Caco-2 (cell line): ENCODE measurements around the gene HMSD. TPM values are rescaled to one million over a fixed set of nuclear protein-coding genes. Genes with fewer than 3 reads are reported as not detected.

Experiments
- BruUV-seq: library from RNA; stranded (reverse); fragments of 400-500 nt; replicated peaks from 2 replicates; lab custom pipeline; 2021; lab: Mats Ljungman, UMichigan
- CTCF ChIA-PET: fragments of 300-600 bp; sonication (Branson Sonifier 250); formaldehyde crosslinking; loops from one replicate; lab custom pipeline; 2022; ENCODE audit warnings: antibody characterized with exemption; lab: Charles Lee
- POLR2A ChIA-PET: fragments of 300-600 bp; sonication (Branson Sonifier 250); formaldehyde crosslinking; loops from one replicate; lab custom pipeline; 2022; ENCODE audit warnings: antibody characterized with exemption; lab: Charles Lee
- DNase-seq, 2 experiments: peaks; one replicate each; pipeline versions ENCODE4 v3.0.0 to v3.0.0-alpha.2; 2020 to 2022
- H3K27me3 ChIP-seq: replicated peaks from 2 replicates; pipeline ENCODE4 v1.6.0; 2011; ENCODE audit warnings: low read length; ENCODE audit not compliant: control insufficient read depth, insufficient read depth
- H3K36me3 ChIP-seq: 2 replicates; pipeline ENCODE4 v1.5.1; 2011; ENCODE audit warnings: low read length; ENCODE audit not compliant: control insufficient read depth, insufficient read depth
- H3K4me1 ChIP-seq: fragments of 250-450 bp; sonication (Bioruptor Pico); 2 replicates; pipeline ENCODE4 v1.5.1; 2020; ENCODE audit warnings: mild to moderate bottlenecking
- H3K4me3 ChIP-seq: 2 replicates; pipeline ENCODE4 v1.5.1; 2011; ENCODE audit warnings: low read depth, mild to moderate bottlenecking, control low read depth, low read length
- H3K9me3 ChIP-seq: fragments of 250-450 bp; sonication (Bioruptor Pico); 2 replicates; pipeline ENCODE4 v1.5.1; 2020; ENCODE audit warnings: mild to moderate bottlenecking, moderate library complexity
- H3K27ac Mint-ChIP-seq: one replicate; pipeline ENCODE4 v1.8.0; 2022; ENCODE audit warnings: mixed read lengths; ENCODE audit not compliant: unreplicated experiment
- H3K27me3 Mint-ChIP-seq: one replicate; pipeline ENCODE4 v1.8.0; 2022; ENCODE audit warnings: mixed read lengths; ENCODE audit not compliant: insufficient read depth, unreplicated experiment
- H3K36me3 Mint-ChIP-seq: one replicate; pipeline ENCODE4 v1.8.0; 2022; ENCODE audit warnings: mild to moderate bottlenecking, mixed read lengths; ENCODE audit not compliant: insufficient read depth, unreplicated experiment
- H3K4me1 Mint-ChIP-seq: one replicate; pipeline ENCODE4 v1.8.0; 2022; ENCODE audit warnings: low read depth, mixed read lengths; ENCODE audit not compliant: unreplicated experiment
- H3K4me3 Mint-ChIP-seq: one replicate; pipeline ENCODE4 v1.8.0; 2022; ENCODE audit warnings: mild to moderate bottlenecking, moderate library complexity, mixed read lengths; ENCODE audit not compliant: unreplicated experiment
- H3K9me3 Mint-ChIP-seq: one replicate; pipeline ENCODE4 v1.8.0; 2022; ENCODE audit warnings: mixed read lengths; ENCODE audit not compliant: unreplicated experiment
- CTCF ChIP-seq, 2 experiments: fragments of 200-600 bp in 1 of 2; IDR thresholded peaks; 1 replicate in 1 of 2; 2 replicates in 1 of 2; pipeline versions ENCODE4 v1.5.1 to v1.8.0; 2011 to 2022; ENCODE audit warnings: antibody characterized with exemption in 1 of 2, control low read depth in 1 of 2, inconsistent platforms in 1 of 2, low read depth in 1 of 2, low read length in 1 of 2, mild to moderate bottlenecking in 1 of 2, moderate library complexity in 1 of 2; ENCODE audit not compliant: insufficient read depth in 1 of 2, severe bottlenecking in 1 of 2, unreplicated experiment in 1 of 2
- intact Hi-C: fragments of 100-400 bp; cut with micrococcal nuclease; formaldehyde crosslinking; loops from one replicate; pipeline ENCODE4 v1.10.0; 2022; ENCODE audit not compliant: unreplicated experiment
- total RNA-seq: library from RNA; stranded (reverse); gene quantifications from 2 replicates; pipeline ENCODE4 v1.2.3, GENCODE V29; 2022

Gene HMSD
- total RNA-seq, 1 experiment from 2014 or later: not detected

GRCh38 chr18:63960891-63961290, 11.8 kb downstream of the HMSD start:
- no peaks in the 10 kb centered on the region for H3K4me1 ChIP-seq
- ChIA-PET CTCF (no interaction called here), POLR2A (no interaction called here)
- H3K36me3 Mint-ChIP-seq: no peaks in the 10 kb centered on the region
- H3K9me3 Mint-ChIP-seq: no peaks in the 10 kb centered on the region
- peaks cover 7% of the 10 kb centered on the region for H3K27me3 Mint-ChIP-seq
- TF ChIP-seq CTCF (IDR thresholded peaks at IDR 0.05; ENCODE audit: insufficient read depth in 1 of 2, low read depth in 1 of 2, low read length in 1 of 2, severe bottlenecking in 1 of 2, unreplicated experiment in 1 of 2): no peak
- H3K4me3 Mint-ChIP-seq: no peak overlapping the region
- no peak overlapping the region for H3K4me3 ChIP-seq
- no peaks in the 10 kb centered on the region for H3K9me3 ChIP-seq
- no peak overlapping the region for H3K27ac Mint-ChIP-seq
- no peaks in the 10 kb centered on the region for H3K27me3 ChIP-seq
- H3K36me3 ChIP-seq: no peaks in the 10 kb centered on the region
- BruUV-seq: no TSS peak
- H3K4me1 Mint-ChIP-seq: no peaks in the 10 kb centered on the region
- intact Hi-C loops: no loop called here
- no peak for DNase-seq

DNA sequence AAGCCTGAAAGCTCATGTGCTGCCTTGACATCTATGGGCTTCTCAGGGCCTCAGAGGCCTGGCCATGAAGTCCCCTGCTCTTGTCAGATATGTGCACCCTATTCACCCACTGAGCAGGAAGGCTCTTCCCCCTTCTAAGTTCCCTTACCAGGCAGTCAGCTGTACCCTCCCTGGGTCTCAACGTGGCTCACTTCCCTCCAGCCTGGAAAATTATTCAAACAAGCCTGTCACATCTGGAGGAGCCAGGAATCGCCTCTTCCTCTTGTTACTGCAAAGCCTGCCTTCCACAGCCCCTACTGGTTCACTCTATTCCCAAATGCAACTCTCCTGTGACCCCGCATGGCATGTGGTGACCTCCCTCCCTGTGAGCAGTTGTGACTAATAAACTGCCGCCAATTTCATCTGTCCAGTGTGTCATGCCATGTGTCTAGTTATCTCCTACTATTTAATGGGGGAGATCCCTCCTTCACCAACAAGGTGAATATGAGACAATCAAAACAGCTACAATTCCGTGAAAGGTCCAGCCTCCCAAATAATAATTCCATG, 12.4 kb downstream of the HMSD start:
- no peak for TF ChIP-seq CTCF (IDR thresholded peaks at IDR 0.05; ENCODE audit: insufficient read depth in 1 of 2, low read depth in 1 of 2, low read length in 1 of 2, severe bottlenecking in 1 of 2, unreplicated experiment in 1 of 2)

DNA sequence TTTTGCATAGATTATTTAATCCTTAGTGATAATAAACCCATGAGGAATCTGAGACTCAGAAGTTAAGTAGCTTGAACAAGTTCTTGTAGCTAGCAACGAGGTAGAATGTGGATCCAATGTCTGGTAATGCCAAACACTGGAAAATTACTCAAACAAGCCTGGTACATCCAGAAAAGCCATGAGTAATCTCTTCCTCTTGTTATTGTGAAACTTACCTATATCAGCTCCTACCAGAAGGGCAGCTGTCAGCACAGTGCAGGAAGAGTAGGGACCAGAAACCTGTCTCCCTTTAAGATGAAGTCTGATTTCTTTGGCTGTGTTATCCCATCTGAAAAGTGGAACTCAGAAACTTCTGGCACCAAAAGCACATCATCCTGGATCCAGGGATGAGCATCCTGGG, 13.0 kb downstream of the HMSD start:
- intact Hi-C loops: no loop called here
- Histone ChIP-seq H3K36me3 (no peaks in the 10 kb centered on the region), H3K27me3 (no peaks in the 10 kb centered on the region), H3K9me3 (no peaks in the 10 kb centered on the region), H3K4me3 (no peak overlapping the region), H3K4me1 (no peaks in the 10 kb centered on the region)
- Mint-ChIP-seq H3K36me3 (no peaks in the 10 kb centered on the region), H3K27ac (no peak overlapping the region), H3K9me3 (no peaks in the 10 kb centered on the region), H3K4me3 (no peak overlapping the region), H3K4me1 (no peaks in the 10 kb centered on the region), H3K27me3 (peaks cover 7% of the 10 kb centered on the region)
- no peak for DNase-seq
- BruUV-seq: no TSS peak
- ChIA-PET CTCF (no interaction called here), POLR2A (no interaction called here)
- TF ChIP-seq CTCF (IDR thresholded peaks at IDR 0.05; ENCODE audit: insufficient read depth in 1 of 2, low read depth in 1 of 2, low read length in 1 of 2, severe bottlenecking in 1 of 2, unreplicated experiment in 1 of 2): no peak

More for the DNA sequence above, 12.4 kb downstream of the HMSD start:
- POLR2A ChIA-PET: no interaction called here
- CTCF ChIA-PET: no interaction called here
- no peaks in the 10 kb centered on the region for H3K4me1 Mint-ChIP-seq
- H3K27ac Mint-ChIP-seq: no peak overlapping the region
- H3K4me3 Mint-ChIP-seq: no peak overlapping the region
- no peak overlapping the region for H3K4me3 ChIP-seq
- H3K27me3 Mint-ChIP-seq: peaks cover 8% of the 10 kb centered on the region
- BruUV-seq: no TSS peak
- H3K27me3 ChIP-seq: no peaks in the 10 kb centered on the region
- no peaks in the 10 kb centered on the region for H3K9me3 Mint-ChIP-seq
- H3K9me3 ChIP-seq: no peaks in the 10 kb centered on the region
- H3K4me1 ChIP-seq: no peaks in the 10 kb centered on the region
- H3K36me3 Mint-ChIP-seq: no peaks in the 10 kb centered on the region
- no peaks in the 10 kb centered on the region for H3K36me3 ChIP-seq
- no peak for DNase-seq
- intact Hi-C loops: no loop called here
